Astrocyte (in vitro differentiated cells and primary cell): ENCODE results near the gene STK26. TPM values are rescaled to one million over a fixed set of nuclear protein-coding genes. Genes with fewer than 3 reads are reported as not detected.
A peak's percentile ranks its signal among the peaks of the same experiment; 100 is the strongest.

Source experiments
- DNase-seq: peaks from one replicate; pipeline ENCODE4 v3.0.0-alpha.2; 2010; ENCODE audit warnings: low read depth
- FAIRE-seq: peaks from 2 replicates; lab custom pipeline; 2011; peaks lifted over from hg19 to GRCh38; lab: Jason Lieb, UNC
- H2AFZ ChIP-seq: 2 replicates; pipeline ENCODE4 v1.6.0; 2012; ENCODE audit warnings: low read depth, low read length, inconsistent platforms
- H3K27ac ChIP-seq: 2 replicates; pipeline ENCODE4 v1.5.1; 2011; ENCODE audit warnings: low read depth, low read length, inconsistent platforms
- H3K27me3 ChIP-seq: 2 replicates; pipeline ENCODE4 v1.6.0; 2011; ENCODE audit warnings: low read length, inconsistent platforms; ENCODE audit not compliant: insufficient read depth
- H3K36me3 ChIP-seq: 2 replicates; pipeline ENCODE4 v1.5.1; 2011; ENCODE audit warnings: low read length, inconsistent platforms; ENCODE audit not compliant: insufficient read depth
- H3K4me1 ChIP-seq: 2 replicates; pipeline ENCODE4 v1.5.1; 2011; ENCODE audit warnings: low read length, inconsistent platforms; ENCODE audit not compliant: insufficient read depth
- H3K4me2 ChIP-seq: 2 replicates; pipeline ENCODE4 v1.6.0; 2012; ENCODE audit warnings: low read length, inconsistent platforms
- H3K4me3 ChIP-seq: 2 replicates; pipeline ENCODE4 v1.5.1; 2011; ENCODE audit warnings: low read depth, mild to moderate bottlenecking, low read length, inconsistent platforms; ENCODE audit not compliant: insufficient read depth
- H3K79me2 ChIP-seq: 2 replicates; pipeline ENCODE4 v1.6.0; 2012; ENCODE audit warnings: mild to moderate bottlenecking, low read length, inconsistent platforms; ENCODE audit not compliant: insufficient read depth
- H3K9ac ChIP-seq: 2 replicates; pipeline ENCODE4 v1.6.0; 2012; ENCODE audit warnings: mild to moderate bottlenecking, low read length, inconsistent platforms
- H3K9me3 ChIP-seq: 2 replicates; pipeline ENCODE4 v1.5.1; 2012; ENCODE audit warnings: low read depth, mild to moderate bottlenecking, low read length, inconsistent platforms; ENCODE audit not compliant: insufficient read depth
- H4K20me1 ChIP-seq: 2 replicates; pipeline ENCODE4 v1.6.0; 2012; ENCODE audit warnings: low read length, inconsistent platforms; ENCODE audit not compliant: insufficient read depth
- H3K27ac Mint-ChIP-seq: one replicate; pipeline ENCODE4 v1.8.0; 2021; ENCODE audit warnings: mild to moderate bottlenecking, mixed read lengths; ENCODE audit not compliant: unreplicated experiment
- H3K27me3 Mint-ChIP-seq: one replicate; pipeline ENCODE4 v1.8.0; 2021; ENCODE audit warnings: low read depth, mixed read lengths; ENCODE audit not compliant: unreplicated experiment
- H3K36me3 Mint-ChIP-seq: one replicate; pipeline ENCODE4 v1.8.0; 2021; ENCODE audit warnings: low read depth, mixed read lengths; ENCODE audit not compliant: unreplicated experiment
- H3K4me1 Mint-ChIP-seq: one replicate; pipeline ENCODE4 v1.8.0; 2021; ENCODE audit warnings: low read depth, mixed read lengths; ENCODE audit not compliant: unreplicated experiment
- H3K4me3 Mint-ChIP-seq: one replicate; pipeline ENCODE4 v1.8.0; 2021; ENCODE audit warnings: mild to moderate bottlenecking, moderate library complexity, mixed read lengths; ENCODE audit not compliant: unreplicated experiment
- H3K9me3 Mint-ChIP-seq: one replicate; pipeline ENCODE4 v1.8.0; 2021; ENCODE audit warnings: mild to moderate bottlenecking, mixed read lengths; ENCODE audit not compliant: unreplicated experiment
- EZH2 ChIP-seq: IDR thresholded peaks from 2 replicates; pipeline ENCODE4 v1.6.1; 2012; ENCODE audit warnings: mild to moderate bottlenecking, low read length, inconsistent platforms; ENCODE audit not compliant: insufficient read depth
- total RNA-seq: library from RNA; stranded (reverse); gene quantifications from 2 replicates; pipeline ENCODE4 v1.2.1, GENCODE V29; 2021
- TF ChIP-seq, protein P1 (sequence below): IDR thresholded peaks from 2 replicates; pipeline ENCODE4 v1.5.1; 2011; ENCODE audit warnings: low read depth, mild to moderate bottlenecking, inconsistent platforms, low read length, moderate library complexity; ENCODE audit not compliant: insufficient read depth

The STK26 gene
- total RNA-seq, 1 donor from 2014 or later = 69.4 TPM

DNA sequence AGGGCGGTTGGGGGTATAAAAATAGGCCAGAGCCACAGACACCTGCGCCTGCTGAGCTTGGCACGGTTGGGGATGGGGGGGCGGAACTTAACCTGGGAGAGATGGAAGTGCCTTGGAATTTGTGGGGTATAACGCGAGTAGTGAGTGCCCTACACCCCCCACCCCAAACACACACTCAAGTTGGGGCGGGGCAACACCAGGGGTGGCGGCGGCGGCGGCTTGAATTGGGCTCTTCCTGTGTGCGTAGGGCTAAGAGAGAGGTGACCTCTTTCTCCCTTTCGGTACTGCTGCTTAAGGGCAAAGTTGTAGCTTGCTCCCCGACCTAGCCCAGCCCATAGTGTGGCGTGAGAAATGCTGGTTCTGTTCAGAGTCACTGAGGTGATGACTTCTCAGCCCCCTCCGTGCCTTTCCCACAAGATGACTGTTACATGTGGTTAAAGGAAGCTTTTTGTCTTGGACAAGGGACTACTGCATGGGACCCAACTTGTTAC is 839 bp downstream of the STK26 start:
- H3K9ac ChIP-seq = peak overlapping the region; percentile 67

DNA sequence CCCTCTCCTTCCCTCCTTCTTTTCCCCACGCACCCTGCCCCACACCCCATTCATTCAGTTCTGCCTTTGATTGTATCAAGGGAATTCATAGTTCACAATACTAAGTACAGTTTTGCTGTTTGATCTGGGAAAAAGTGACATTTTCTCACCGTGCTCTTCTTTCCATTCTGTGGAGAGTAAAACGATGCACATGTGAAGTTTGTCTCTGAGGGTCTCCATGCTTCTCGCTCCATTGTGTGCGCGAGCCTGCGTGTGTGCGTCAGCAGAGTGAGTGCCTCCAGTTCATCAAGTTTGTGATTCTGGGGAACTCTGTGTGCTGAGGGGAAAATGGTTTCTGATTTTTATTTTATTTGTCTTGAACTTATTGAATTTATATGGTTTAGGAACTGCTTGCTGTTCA is 1.9 kb downstream of the STK26 start:
- Histone ChIP-seq H3K4me1 (peaks cover 7% of the 10 kb centered on the region), H3K27me3 (no peaks in the 10 kb centered on the region), H3K27ac (no peak overlapping the region), H3K79me2 (no peaks in the 10 kb centered on the region), H3K36me3 (no peaks in the 10 kb centered on the region), H3K9ac (no peak overlapping the region), H3K4me3 (no peak overlapping the region), H3K9me3 (no peaks in the 10 kb centered on the region), H3K4me2 (peak overlapping the region; percentile 23), H4K20me1 (no peaks in the 10 kb centered on the region), H2AFZ (no peak overlapping the region)
- Mint-ChIP-seq H3K36me3 (peaks cover 4% of the 10 kb centered on the region), H3K27ac (peak overlapping the region; percentile 59), H3K27me3 (no peaks in the 10 kb centered on the region), H3K4me1 (peaks cover 17% of the 10 kb centered on the region), H3K9me3 (no peaks in the 10 kb centered on the region), H3K4me3 (peak overlapping the region; percentile 98)
- DNase-seq (no peak), FAIRE-seq (no peak)
- TF ChIP-seq, protein P1, sequence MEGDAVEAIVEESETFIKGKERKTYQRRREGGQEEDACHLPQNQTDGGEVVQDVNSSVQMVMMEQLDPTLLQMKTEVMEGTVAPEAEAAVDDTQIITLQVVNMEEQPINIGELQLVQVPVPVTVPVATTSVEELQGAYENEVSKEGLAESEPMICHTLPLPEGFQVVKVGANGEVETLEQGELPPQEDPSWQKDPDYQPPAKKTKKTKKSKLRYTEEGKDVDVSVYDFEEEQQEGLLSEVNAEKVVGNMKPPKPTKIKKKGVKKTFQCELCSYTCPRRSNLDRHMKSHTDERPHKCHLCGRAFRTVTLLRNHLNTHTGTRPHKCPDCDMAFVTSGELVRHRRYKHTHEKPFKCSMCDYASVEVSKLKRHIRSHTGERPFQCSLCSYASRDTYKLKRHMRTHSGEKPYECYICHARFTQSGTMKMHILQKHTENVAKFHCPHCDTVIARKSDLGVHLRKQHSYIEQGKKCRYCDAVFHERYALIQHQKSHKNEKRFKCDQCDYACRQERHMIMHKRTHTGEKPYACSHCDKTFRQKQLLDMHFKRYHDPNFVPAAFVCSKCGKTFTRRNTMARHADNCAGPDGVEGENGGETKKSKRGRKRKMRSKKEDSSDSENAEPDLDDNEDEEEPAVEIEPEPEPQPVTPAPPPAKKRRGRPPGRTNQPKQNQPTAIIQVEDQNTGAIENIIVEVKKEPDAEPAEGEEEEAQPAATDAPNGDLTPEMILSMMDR = no peak
- no peak for TF ChIP-seq EZH2

More for the DNA sequence above, 839 bp downstream of the STK26 start:
- H3K4me1 ChIP-seq = peaks cover 7% of the 10 kb centered on the region
- H3K79me2 ChIP-seq = no peaks in the 10 kb centered on the region
- H4K20me1 ChIP-seq = no peaks in the 10 kb centered on the region
- FAIRE-seq (peak; percentile 41), DNase-seq (no peak)
- peak overlapping the region; percentile 83 for H3K27ac Mint-ChIP-seq
- no peaks in the 10 kb centered on the region for H3K9me3 ChIP-seq
- no peaks in the 10 kb centered on the region for H3K27me3 Mint-ChIP-seq
- TF ChIP-seq EZH2 = no peak
- TF ChIP-seq, protein P1 = no peak
- no peaks in the 10 kb centered on the region for H3K27me3 ChIP-seq
- peaks cover 11% of the 10 kb centered on the region for H3K4me1 Mint-ChIP-seq
- no peak overlapping the region for H3K27ac ChIP-seq
- H3K36me3 Mint-ChIP-seq = no peaks in the 10 kb centered on the region
- H3K4me3 Mint-ChIP-seq = peak overlapping the region; percentile 98
- H3K4me2 ChIP-seq = peak overlapping the region; percentile 89
- peak overlapping the region; percentile 60 for H3K4me3 ChIP-seq
- no peaks in the 10 kb centered on the region for H3K9me3 Mint-ChIP-seq
- H3K36me3 ChIP-seq = no peaks in the 10 kb centered on the region
- H2AFZ ChIP-seq = peak overlapping the region; percentile 88

DNA sequence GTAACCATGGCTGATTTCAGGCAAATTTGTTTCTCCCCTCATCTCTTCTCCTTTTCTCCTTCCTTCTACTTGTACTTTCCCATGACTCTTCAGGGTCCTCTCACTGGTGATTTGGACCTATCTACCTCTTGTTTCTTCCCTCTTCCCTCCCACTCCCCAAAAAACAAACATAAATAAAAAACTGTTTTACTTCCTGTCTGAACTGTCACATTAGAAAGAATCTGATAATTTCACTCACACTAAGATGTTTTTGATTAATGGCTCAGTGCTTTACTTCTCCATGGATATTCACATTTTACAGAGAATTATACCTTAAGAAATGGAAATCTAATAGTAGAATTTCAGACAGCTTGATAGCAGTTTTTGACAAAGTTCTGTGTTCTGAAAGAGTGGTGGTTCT is 7.2 kb downstream of the STK26 start:
- TF ChIP-seq, protein P1 = no peak
- no peak for TF ChIP-seq EZH2
- DNase-seq = no peak
- no peak overlapping the region for H3K27ac ChIP-seq
- no peak overlapping the region for H3K4me2 ChIP-seq
- H3K79me2 ChIP-seq = no peaks in the 10 kb centered on the region
- no peaks in the 10 kb centered on the region for H3K27me3 ChIP-seq
- H3K27ac Mint-ChIP-seq = peak overlapping the region; percentile 15
- H3K9ac ChIP-seq = no peak overlapping the region
- no peak overlapping the region for H3K4me3 ChIP-seq
- no peaks in the 10 kb centered on the region for H3K9me3 ChIP-seq
- peaks cover 4% of the 10 kb centered on the region for H3K36me3 Mint-ChIP-seq
- no peaks in the 10 kb centered on the region for H3K9me3 Mint-ChIP-seq
- H4K20me1 ChIP-seq = no peaks in the 10 kb centered on the region
- FAIRE-seq = no peak
- H3K27me3 Mint-ChIP-seq = no peaks in the 10 kb centered on the region
- no peaks in the 10 kb centered on the region for H3K36me3 ChIP-seq
- peaks cover 37% of the 10 kb centered on the region for H3K4me1 Mint-ChIP-seq
- no peak overlapping the region for H2AFZ ChIP-seq
- H3K4me3 Mint-ChIP-seq = peak overlapping the region; percentile 40
- H3K4me1 ChIP-seq = no peaks in the 10 kb centered on the region
